ENCODE measurements around the gene SPTSSA.

DNA sequence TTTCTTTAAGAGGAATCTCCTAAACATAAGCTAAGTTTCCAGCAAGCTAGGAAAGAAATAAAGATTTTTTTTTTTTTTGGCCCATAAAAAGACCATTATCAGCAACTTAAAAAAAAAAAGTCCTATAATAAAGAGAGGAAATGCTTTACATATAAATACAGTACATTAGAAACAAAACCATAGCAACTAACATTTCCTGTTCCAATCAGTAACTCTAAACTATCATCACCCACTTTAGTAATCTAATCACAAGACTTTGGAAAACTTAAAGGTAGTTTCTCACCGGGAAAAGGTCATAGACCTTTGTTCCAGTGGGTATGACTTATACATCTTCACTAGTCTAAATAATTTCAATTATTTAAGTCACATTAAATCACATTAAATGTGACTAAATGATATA, 11.1 kb downstream of the SPTSSA start:
- TF ChIP-seq, protein P1, sequence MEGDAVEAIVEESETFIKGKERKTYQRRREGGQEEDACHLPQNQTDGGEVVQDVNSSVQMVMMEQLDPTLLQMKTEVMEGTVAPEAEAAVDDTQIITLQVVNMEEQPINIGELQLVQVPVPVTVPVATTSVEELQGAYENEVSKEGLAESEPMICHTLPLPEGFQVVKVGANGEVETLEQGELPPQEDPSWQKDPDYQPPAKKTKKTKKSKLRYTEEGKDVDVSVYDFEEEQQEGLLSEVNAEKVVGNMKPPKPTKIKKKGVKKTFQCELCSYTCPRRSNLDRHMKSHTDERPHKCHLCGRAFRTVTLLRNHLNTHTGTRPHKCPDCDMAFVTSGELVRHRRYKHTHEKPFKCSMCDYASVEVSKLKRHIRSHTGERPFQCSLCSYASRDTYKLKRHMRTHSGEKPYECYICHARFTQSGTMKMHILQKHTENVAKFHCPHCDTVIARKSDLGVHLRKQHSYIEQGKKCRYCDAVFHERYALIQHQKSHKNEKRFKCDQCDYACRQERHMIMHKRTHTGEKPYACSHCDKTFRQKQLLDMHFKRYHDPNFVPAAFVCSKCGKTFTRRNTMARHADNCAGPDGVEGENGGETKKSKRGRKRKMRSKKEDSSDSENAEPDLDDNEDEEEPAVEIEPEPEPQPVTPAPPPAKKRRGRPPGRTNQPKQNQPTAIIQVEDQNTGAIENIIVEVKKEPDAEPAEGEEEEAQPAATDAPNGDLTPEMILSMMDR (IDR thresholded peaks at IDR 0.05; ENCODE audit: insufficient read depth, low read depth, low read length), result no peak
- no peak for TF ChIP-seq EZH2 (IDR thresholded peaks at IDR 0.05; ENCODE audit: insufficient read depth, low read length)

Data from astrocyte (in vitro differentiated cells and primary cell).